ENCODE measurements around the gene TMEM117.

DNA sequence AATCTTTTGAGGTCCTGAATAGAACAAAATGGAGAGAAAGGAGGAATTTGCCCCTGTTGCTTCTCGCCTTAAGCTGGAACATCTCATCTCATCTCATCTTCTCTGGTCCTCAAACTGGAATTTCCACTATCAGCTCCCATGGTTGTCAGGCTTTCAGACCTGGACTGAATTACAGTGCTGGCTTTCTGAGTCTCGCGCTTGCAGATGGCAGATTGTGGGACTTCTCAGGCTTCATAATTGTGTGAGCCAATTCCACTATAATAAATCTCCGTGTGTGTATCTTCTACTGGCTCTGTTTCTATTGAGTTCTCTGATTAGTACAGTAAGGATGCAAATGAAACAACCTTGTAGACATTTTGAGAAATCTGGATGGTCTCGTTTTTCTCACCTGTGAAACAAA, 199.0 kb downstream of the TMEM117 start:
- TF ChIP-seq, protein P1, sequence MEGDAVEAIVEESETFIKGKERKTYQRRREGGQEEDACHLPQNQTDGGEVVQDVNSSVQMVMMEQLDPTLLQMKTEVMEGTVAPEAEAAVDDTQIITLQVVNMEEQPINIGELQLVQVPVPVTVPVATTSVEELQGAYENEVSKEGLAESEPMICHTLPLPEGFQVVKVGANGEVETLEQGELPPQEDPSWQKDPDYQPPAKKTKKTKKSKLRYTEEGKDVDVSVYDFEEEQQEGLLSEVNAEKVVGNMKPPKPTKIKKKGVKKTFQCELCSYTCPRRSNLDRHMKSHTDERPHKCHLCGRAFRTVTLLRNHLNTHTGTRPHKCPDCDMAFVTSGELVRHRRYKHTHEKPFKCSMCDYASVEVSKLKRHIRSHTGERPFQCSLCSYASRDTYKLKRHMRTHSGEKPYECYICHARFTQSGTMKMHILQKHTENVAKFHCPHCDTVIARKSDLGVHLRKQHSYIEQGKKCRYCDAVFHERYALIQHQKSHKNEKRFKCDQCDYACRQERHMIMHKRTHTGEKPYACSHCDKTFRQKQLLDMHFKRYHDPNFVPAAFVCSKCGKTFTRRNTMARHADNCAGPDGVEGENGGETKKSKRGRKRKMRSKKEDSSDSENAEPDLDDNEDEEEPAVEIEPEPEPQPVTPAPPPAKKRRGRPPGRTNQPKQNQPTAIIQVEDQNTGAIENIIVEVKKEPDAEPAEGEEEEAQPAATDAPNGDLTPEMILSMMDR (optimal IDR thresholded peaks at IDR 0.05 in 1 of 3, IDR thresholded peaks at IDR 0.05 in 1 of 3, conservative IDR thresholded peaks at IDR 0.05 in 1 of 3; ENCODE audit: extremely low read depth in 1 of 3, insufficient read depth in 2 of 3, low read length in 3 of 3): no peak
- TF ChIP-seq EZH2 (IDR thresholded peaks at IDR 0.05; ENCODE audit: low read length): no peak

All from keratinocyte (primary cell).